IMR-90 (cell line): ENCODE results near the gene PLA2G4D. TPM values are rescaled to one million over a fixed set of nuclear protein-coding genes. Genes with fewer than 3 reads are reported as not detected.

Source experiments
- ATAC-seq: fragments of 200-7000 bp; cut with Tn5 transposase; 2 replicates; pipeline ENCODE4 v1.9.1; 2020; ENCODE audit warnings: low read depth, mild to moderate bottlenecking, moderate library complexity
- BruUV-seq: library from RNA; stranded (reverse); fragments of 400-500 nt; replicated peaks from 2 replicates; lab custom pipeline; 2021; lab: Mats Ljungman, UMichigan
- CTCF ChIA-PET: fragments of 300-600 bp; formaldehyde crosslinking; extraction: SDS; loops from one replicate; lab custom pipeline; 2021; ENCODE audit warnings: antibody characterized with exemption; lab: Yijun Ruan, JAX
- POLR2A ChIA-PET: fragments of 300-600 bp; sonication (Branson Sonifier 250); formaldehyde crosslinking; loops from one replicate; lab custom pipeline; 2022; ENCODE audit warnings: antibody characterized with exemption; ENCODE audit not compliant: unreplicated experiment; lab: Charles Lee
- DNase-seq: peaks from one replicate; pipeline ENCODE4 v3.0.0; 2013
- H2AFZ ChIP-seq: replicated peaks from 2 replicates; pipeline ENCODE3; 2013; ENCODE audit warnings: low read length, mild to moderate bottlenecking; ENCODE audit not compliant: poor library complexity
- H2AK5ac ChIP-seq: 2 replicates; pipeline ENCODE4 v1.6.1; 2013; ENCODE audit warnings: low read depth, low read length, inconsistent platforms
- H2AK9ac ChIP-seq: replicated peaks from 2 replicates; pipeline ENCODE3; 2013; ENCODE audit warnings: mild to moderate bottlenecking, low read depth, low read length, moderate library complexity; ENCODE audit not compliant: poor library complexity
- H2BK120ac ChIP-seq: 2 replicates; pipeline ENCODE4 v1.6.1; 2013; ENCODE audit warnings: low read depth, low read length, inconsistent platforms
- H2BK15ac ChIP-seq: 3 replicates; pipeline ENCODE4 v1.6.1; 2013; ENCODE audit warnings: low read depth, low read length, inconsistent platforms
- H2BK20ac ChIP-seq: 2 replicates; pipeline ENCODE4 v1.6.1; 2013; ENCODE audit warnings: low read depth, mild to moderate bottlenecking, inconsistent platforms, low read length, moderate library complexity
- H2BK5ac ChIP-seq: 2 replicates; pipeline ENCODE4 v1.6.1; 2013; ENCODE audit warnings: mild to moderate bottlenecking, low read depth, low read length, inconsistent platforms; ENCODE audit not compliant: poor library complexity, severe bottlenecking
- H3K14ac ChIP-seq: replicated peaks from 2 replicates; pipeline ENCODE4 v1.6.1; 2013; ENCODE audit warnings: low read depth, low read length, inconsistent platforms
- H3K18ac ChIP-seq: 2 replicates; pipeline ENCODE4 v1.6.1; 2013; ENCODE audit warnings: low read depth, low read length, control low read depth
- H3K23ac ChIP-seq: 2 replicates; pipeline ENCODE4 v1.6.1; 2013; ENCODE audit warnings: low read depth, low read length, inconsistent platforms
- H3K27ac ChIP-seq: 2 replicates; pipeline ENCODE4 v1.5.1; 2013; ENCODE audit warnings: mild to moderate bottlenecking, control low read depth, low read length; ENCODE audit not compliant: insufficient read depth
- H3K27me3 ChIP-seq: 2 replicates; pipeline ENCODE4 v1.6.1; 2013; ENCODE audit warnings: low read length; ENCODE audit not compliant: control insufficient read depth, insufficient read depth
- H3K36me3 ChIP-seq: 2 replicates; pipeline ENCODE4 v1.6.1; 2013; ENCODE audit warnings: low read length, mixed read lengths; ENCODE audit not compliant: control insufficient read depth, insufficient read depth
- H3K4ac ChIP-seq: 2 replicates; pipeline ENCODE4 v1.6.1; 2013; ENCODE audit warnings: low read depth, low read length, inconsistent platforms
- H3K4me1 ChIP-seq: 2 replicates; pipeline ENCODE4 v1.6.1; 2013; ENCODE audit warnings: low read length, mixed read lengths; ENCODE audit not compliant: control insufficient read depth, insufficient read depth
- H3K4me2 ChIP-seq: 2 replicates; pipeline ENCODE4 v1.6.1; 2013; ENCODE audit warnings: low read depth, mild to moderate bottlenecking, control low read depth, low read length, moderate library complexity
- H3K4me3 ChIP-seq: 2 replicates; pipeline ENCODE4 v1.5.1; 2013; ENCODE audit warnings: low read depth, mild to moderate bottlenecking, control low read depth, low read length, moderate library complexity; ENCODE audit not compliant: insufficient read depth
- H3K56ac ChIP-seq: 2 replicates; pipeline ENCODE4 v1.6.1; 2013; ENCODE audit warnings: low read length, inconsistent platforms; ENCODE audit not compliant: insufficient read depth; ENCODE audit errors: extremely low read depth
- H3K79me1 ChIP-seq, 2 experiments: 2 replicates each; pipeline ENCODE4 v1.6.1; 2013; ENCODE audit warnings: low read length in 2 of 2, inconsistent platforms in 1 of 2, low read depth in 1 of 2
- H3K9ac ChIP-seq: 2 replicates; pipeline ENCODE4 v1.6.1; 2013; ENCODE audit warnings: low read depth, low read length, control low read depth
- H3K9me1 ChIP-seq: 2 replicates; pipeline ENCODE4 v1.6.1; 2013; ENCODE audit warnings: low read length, inconsistent platforms; ENCODE audit not compliant: insufficient read depth
- H3K9me3 ChIP-seq: 2 replicates; pipeline ENCODE4 v1.6.1; 2013; ENCODE audit warnings: low read length; ENCODE audit not compliant: control insufficient read depth, insufficient read depth
- H4K20me1 ChIP-seq: 2 replicates; pipeline ENCODE4 v1.6.1; 2013; ENCODE audit warnings: low read length, inconsistent platforms; ENCODE audit not compliant: insufficient read depth
- H4K5ac ChIP-seq: 2 replicates; pipeline ENCODE4 v1.6.1; 2013; ENCODE audit warnings: mild to moderate bottlenecking, low read depth, low read length, control low read depth
- H4K8ac ChIP-seq, 2 experiments: 2 replicates each; pipeline ENCODE4 v1.6.1; 2013; ENCODE audit warnings: low read depth in 2 of 2, low read length in 2 of 2, control low read depth in 1 of 2, inconsistent platforms in 1 of 2
- H4K91ac ChIP-seq: 2 replicates; pipeline ENCODE4 v1.6.1; 2013; ENCODE audit warnings: low read depth, low read length, inconsistent platforms; ENCODE audit not compliant: insufficient read depth
- CEBPB ChIP-seq: IDR thresholded peaks from 2 replicates; pipeline ENCODE4 v1.6.1; 2012; ENCODE audit warnings: low read depth, low read length, improper control_type of control experiment
- CHD1 ChIP-seq: IDR thresholded peaks from 2 replicates; pipeline ENCODE4 v1.6.1; 2012; ENCODE audit warnings: low read depth, low read length, improper control_type of control experiment
- CTCF ChIP-seq: conservative IDR thresholded peaks from 2 replicates; pipeline ENCODE4 v1.5.1; 2012; ENCODE audit warnings: mild to moderate bottlenecking, low read depth, low read length, improper control_type of control experiment
- FOS ChIP-seq: fragments of 150-350 bp; IDR thresholded peaks from 2 replicates; pipeline ENCODE4 v1.6.1; 2016; ENCODE audit warnings: low read depth, low read length
- MAZ ChIP-seq: IDR thresholded peaks from 2 replicates; pipeline ENCODE4 v1.6.1; 2012; ENCODE audit warnings: low read depth, mild to moderate bottlenecking, low read length, improper control_type of control experiment, moderate library complexity, borderline replicate concordance
- MXI1 ChIP-seq: IDR thresholded peaks from 2 replicates; pipeline ENCODE4 v1.6.1; 2012; ENCODE audit warnings: low read depth, mild to moderate bottlenecking, low read length, moderate library complexity, borderline replicate concordance
- NFE2L2 ChIP-seq: fragments of 150-350 bp; IDR thresholded peaks from 2 replicates; pipeline ENCODE4 v1.6.1; 2016; ENCODE audit warnings: low read depth, mild to moderate bottlenecking, low read length
- SMC3 ChIP-seq: fragments of 150-350 bp; IDR thresholded peaks from 2 replicates; pipeline ENCODE4 v1.6.1; 2016; ENCODE audit warnings: low read depth, mild to moderate bottlenecking, antibody characterized with exemption, low read length, moderate library complexity
- WGBS, 2 experiments: methylation state at CpG; one replicate each; pipeline versions ENCODE4 v1.1.5 to v1.1.7; 2013; ENCODE audit warnings: missing lambda C conversion rate in 2 of 2; ENCODE audit not compliant: insufficient read length in 1 of 2; ENCODE audit errors: extremely low coverage in 2 of 2; 5-methylcytosine and 5-hydroxymethylcytosine counted together
- dilution Hi-C: fragments of 300-500 bp; cut with HindIII; formaldehyde crosslinking; loops from one replicate; pipeline ENCODE4 v1.14.3; 2018; ENCODE audit warnings: low sequenced_read_pairs; ENCODE audit not compliant: unreplicated experiment
- in situ Hi-C: fragments of 300-500 bp; cut with MboI; formaldehyde crosslinking; loops from 3 replicates; pipeline ENCODE4 v1.14.3; 2019; ENCODE audit warnings: low sequenced_read_pairs, inconsistent platforms, mixed read lengths
- intact Hi-C: fragments of 100-400 bp; cut with micrococcal nuclease; formaldehyde crosslinking; loops from 2 replicates; pipeline ENCODE4 v1.10.0; 2022
- polyA plus RNA-seq, 3 experiments: library from polyadenylated mRNA; depleted of rRNA; stranded (reverse); fragments of >200 nt; gene quantifications; 2 replicates each; pipeline ENCODE4 v1.2.3, GENCODE V29; 2012; ENCODE audit warnings: low replicate concordance in 1 of 3
- total RNA-seq: library from RNA; depleted of rRNA; stranded (reverse); fragments of >200 nt; gene quantifications from 2 replicates; pipeline ENCODE4 v1.2.3, GENCODE V29; 2012
- TF ChIP-seq, protein P1 (sequence below): fragments of 150-350 bp; IDR thresholded peaks from 2 replicates; pipeline ENCODE4 v1.6.1; 2016; ENCODE audit warnings: low read depth, mild to moderate bottlenecking, low read length, moderate library complexity, borderline replicate concordance
- TF ChIP-seq, protein P2 (sequence below): fragments of 150-350 bp; IDR thresholded peaks from 2 replicates; pipeline ENCODE4 v1.6.1; 2017; ENCODE audit warnings: mild to moderate bottlenecking, antibody characterized with exemption, low read length, low read depth

Gene PLA2G4D
- total and polyA plus RNA-seq, 2 of the 4 experiments (the other 2 are of a cell fraction): not detected

- H3K9me1 ChIP-seq: no peaks in the 10 kb centered on the region; the same call in 1 of the 2 replicates
- H2BK15ac ChIP-seq: no peak overlapping the region
- H2BK5ac ChIP-seq: no peak overlapping the region
- no peak overlapping the region for H3K27ac ChIP-seq
- H2AFZ ChIP-seq: no peak overlapping the region
- H3K56ac ChIP-seq: no peak overlapping the region
- no peak overlapping the region for H2BK20ac ChIP-seq
- ATAC-seq (no peak), DNase-seq (no peak)
- H3K9ac ChIP-seq: no peak overlapping the region
- BruUV-seq: no TSS peak
- no peaks in the 10 kb centered on the region for H3K36me3 ChIP-seq
- CTCF ChIA-PET: interaction anchor here (0.6 kb wide), 1 partner anchor 54 kb away, joined by 5 read pairs; no protein-coding TSS in a partner anchor
- H2AK5ac ChIP-seq: no peak overlapping the region
- no peak overlapping the region for H3K18ac ChIP-seq
- no peak overlapping the region for H2AK9ac ChIP-seq
- H4K20me1 ChIP-seq: no peaks in the 10 kb centered on the region
- H3K4me3 ChIP-seq: no peak overlapping the region
- no peak overlapping the region for H4K5ac ChIP-seq
- in situ Hi-C loops (no loop called here), dilution Hi-C loops (no loop called here), intact Hi-C loops (no loop called here)
- POLR2A ChIA-PET: no interaction called here
- H3K23ac ChIP-seq: no peak overlapping the region
- H2BK120ac ChIP-seq: no peak overlapping the region
- no peak overlapping the region for H3K14ac ChIP-seq
- H3K79me1 ChIP-seq: no peaks in the 10 kb centered on the region
- no peak overlapping the region for H4K8ac ChIP-seq
- peaks cover 54% of the 10 kb centered on the region for H3K27me3 ChIP-seq
- TF ChIP-seq, protein P1, sequence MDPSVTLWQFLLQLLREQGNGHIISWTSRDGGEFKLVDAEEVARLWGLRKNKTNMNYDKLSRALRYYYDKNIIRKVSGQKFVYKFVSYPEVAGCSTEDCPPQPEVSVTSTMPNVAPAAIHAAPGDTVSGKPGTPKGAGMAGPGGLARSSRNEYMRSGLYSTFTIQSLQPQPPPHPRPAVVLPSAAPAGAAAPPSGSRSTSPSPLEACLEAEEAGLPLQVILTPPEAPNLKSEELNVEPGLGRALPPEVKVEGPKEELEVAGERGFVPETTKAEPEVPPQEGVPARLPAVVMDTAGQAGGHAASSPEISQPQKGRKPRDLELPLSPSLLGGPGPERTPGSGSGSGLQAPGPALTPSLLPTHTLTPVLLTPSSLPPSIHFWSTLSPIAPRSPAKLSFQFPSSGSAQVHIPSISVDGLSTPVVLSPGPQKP: no peak
- TF ChIP-seq, protein P2, sequence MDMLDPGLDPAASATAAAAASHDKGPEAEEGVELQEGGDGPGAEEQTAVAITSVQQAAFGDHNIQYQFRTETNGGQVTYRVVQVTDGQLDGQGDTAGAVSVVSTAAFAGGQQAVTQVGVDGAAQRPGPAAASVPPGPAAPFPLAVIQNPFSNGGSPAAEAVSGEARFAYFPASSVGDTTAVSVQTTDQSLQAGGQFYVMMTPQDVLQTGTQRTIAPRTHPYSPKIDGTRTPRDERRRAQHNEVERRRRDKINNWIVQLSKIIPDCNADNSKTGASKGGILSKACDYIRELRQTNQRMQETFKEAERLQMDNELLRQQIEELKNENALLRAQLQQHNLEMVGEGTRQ: no peak
- no peak for TF ChIP-seq MAZ
- TF ChIP-seq SMC3: no peak
- no peak for TF ChIP-seq MXI1
- no peak for TF ChIP-seq FOS
- no peak for TF ChIP-seq CHD1
- TF ChIP-seq NFE2L2: no peak
- TF ChIP-seq CEBPB: no peak
- TF ChIP-seq CTCF: no peak
- H3K4me1 ChIP-seq: 0 out of 2 replicates have a peak, but pooled peaks cover 2% of the 10 kb centered on the region
- no peak overlapping the region for H4K91ac ChIP-seq
- no peak overlapping the region for H3K4me2 ChIP-seq
- no peak overlapping the region for H3K4ac ChIP-seq
- WGBS, 2 experiments: 35% methylated on average over 4 of the region's 7 CpGs; no CpG with 5 or more reads in 1 of the 2 experiments
- peaks cover 1% of the 10 kb centered on the region; the same call in 1 of the 2 replicates for H3K9me3 ChIP-seq
These were observed 28.9 kb downstream of the PLA2G4D start for GRCh38 chr15:42065468-42065867.
